Measurements from ENCODE around the gene APOL1. TPM values are rescaled to one million over a fixed set of nuclear protein-coding genes. Genes with fewer than 3 reads are reported as not detected.
A peak's percentile ranks its signal among the peaks of the same experiment; 100 is the strongest.

Gene APOL1
- total and polyA plus RNA-seq, 10 of the 15 experiments (the other 5 are each of a cell fraction or from before 2014, with no cell fraction given), result 9.0 to 42.0 (median 17.6) TPM

DNA sequence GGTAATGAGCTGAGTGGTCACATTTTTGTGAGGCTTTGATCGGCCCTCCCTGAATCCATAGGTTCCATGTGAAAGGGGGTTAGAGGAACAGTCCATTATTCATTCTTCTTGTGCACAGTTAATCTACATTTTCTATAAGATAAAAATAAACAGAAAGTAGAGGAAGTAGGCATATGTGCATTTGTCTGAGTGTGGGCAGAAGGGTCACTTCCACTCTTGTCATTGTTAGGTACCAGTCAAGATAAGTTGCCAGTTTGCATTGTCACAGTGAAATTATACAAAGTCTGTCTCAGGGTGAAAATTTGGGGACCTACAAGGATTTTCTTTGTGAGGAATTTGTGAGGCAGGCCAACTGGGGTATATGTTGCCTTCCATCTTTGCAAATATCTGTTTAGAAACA is 46.7 kb upstream of the APOL1 start:
- in situ Hi-C loops (cut with MboI), result no loop called here
- ChIA-PET CTCF (interaction anchor here (1.5 to 3.1 kb wide), 3 partner anchors 10 to 15 kb away, joined by 6 to 21 read pairs (median 8); no protein-coding TSS in a partner anchor), RAD21 (ENCODE audit: unreplicated experiment) (no interaction called here), POLR2A (no interaction called here), SMC1A (ENCODE audit: uncharacterized antibody, unreplicated experiment) (interaction anchor here (1.2 kb wide), 2 partner anchors 8 to 11 kb away, joined by 3 to 5 read pairs; no protein-coding TSS in a partner anchor)
- peaks cover under 1% of the 10 kb centered on the region for H3K4me1 ChIP-seq (ENCODE audit: control insufficient read depth, insufficient read depth, low read length)
- H3K9me3 ChIP-seq (replicated peaks; ENCODE audit: control insufficient read depth, insufficient read depth, low read length), result peaks cover 2% of the 10 kb centered on the region; the same call in 1 of the 3 replicates
- H3K79me2 ChIP-seq (ENCODE audit: control insufficient read depth, insufficient read depth, low read length), result no peaks in the 10 kb centered on the region
- DNase-seq (ENCODE audit: low read depth, low spot score) (no peak), FAIRE-seq (no peak), ATAC-seq (no peak)
- WGBS (ENCODE audit: insufficient coverage, insufficient replicate concordance, low lambda C conversion rate, missing lambda C conversion rate), result 0% methylated on average over 1 of the region's 1 CpG
- no peak overlapping the region for H3K4me2 ChIP-seq (ENCODE audit: control insufficient read depth, insufficient read depth)
- H2AFZ ChIP-seq (ENCODE audit: control insufficient read depth, low read depth, low read length), result no peak overlapping the region
- H3K27ac ChIP-seq (ENCODE audit: control insufficient read depth, insufficient read depth), result no peak overlapping the region
- intact Hi-C loops (cut with micrococcal nuclease; ENCODE audit: unreplicated experiment), result no loop called here
- no peaks in the 10 kb centered on the region for H3K36me3 ChIP-seq (ENCODE audit: control insufficient read depth in 2 of 2, insufficient read depth in 2 of 2, low read length in 1 of 2)
- no peak overlapping the region for H3K4me3 ChIP-seq
- TF ChIP-seq ASH2L (IDR thresholded peaks at IDR 0.05; ENCODE audit: borderline replicate concordance, low read depth), result no peak
- TF ChIP-seq SPI1 (IDR thresholded peaks at IDR 0.05; ENCODE audit: borderline replicate concordance, insufficient read depth, low read depth, low read length), result peak; percentile 10; the same call in 1 of the 2 replicates
- no peaks in the 10 kb centered on the region for H4K20me1 ChIP-seq (ENCODE audit: control insufficient read depth, insufficient read depth)
- BruUV-seq (replicated peaks), result no TSS peak
- no peak overlapping the region for H3K9ac ChIP-seq (ENCODE audit: control insufficient read depth, insufficient read depth, low read length)
- no peaks in the 10 kb centered on the region for H3K27me3 ChIP-seq (replicated peaks in 1 of 2; ENCODE audit: control insufficient read depth in 2 of 2, insufficient read depth in 2 of 2, low read length in 1 of 2)

DNA sequence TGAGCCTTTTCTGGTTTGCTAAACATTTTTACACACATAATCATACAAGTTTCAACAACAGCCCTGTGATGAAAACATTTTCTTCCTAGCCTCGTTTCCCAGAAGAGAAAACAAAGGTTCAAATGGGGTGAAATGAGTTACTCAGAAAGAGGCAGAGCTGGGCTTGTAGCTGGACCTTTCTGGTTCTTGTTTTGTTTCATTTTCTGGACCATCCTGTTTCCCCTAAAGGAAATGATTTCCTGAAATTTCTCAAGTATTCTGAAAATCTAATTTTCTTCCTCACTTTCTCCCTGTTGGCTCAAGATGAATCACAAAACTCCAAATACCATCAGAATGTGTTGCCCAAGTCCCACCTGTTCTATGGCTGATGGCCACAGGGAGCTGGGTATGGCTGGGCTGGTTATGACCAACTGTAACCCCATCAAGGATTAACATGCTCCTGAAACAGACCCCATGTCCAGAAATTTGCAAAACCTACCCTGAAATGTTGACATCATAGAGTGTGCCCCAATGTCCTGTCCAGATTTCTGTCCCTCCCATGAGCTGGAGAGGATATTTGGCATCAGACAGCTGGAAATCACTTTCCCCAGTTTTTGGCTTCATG is 44.7 kb upstream of the APOL1 start:
- SMC1A ChIA-PET (ENCODE audit: uncharacterized antibody, unreplicated experiment), result interaction anchor here (0.7 to 1.4 kb wide), 4 partner anchors 9 to 50 kb away, joined by 3 read pairs; partner anchors contain the start of gene APOL2
- no peaks in the 10 kb centered on the region for H3K36me3 ChIP-seq (ENCODE audit: control insufficient read depth in 2 of 2, insufficient read depth in 2 of 2, low read length in 1 of 2)
- ATAC-seq (no peak), FAIRE-seq (no peak), DNase-seq (ENCODE audit: low read depth, low spot score) (no peak)
- no peaks in the 10 kb centered on the region for H3K27me3 ChIP-seq (replicated peaks in 1 of 2; ENCODE audit: control insufficient read depth in 2 of 2, insufficient read depth in 2 of 2, low read length in 1 of 2)
- TF ChIP-seq NR2C2 (IDR thresholded peaks at IDR 0.05; ENCODE audit: borderline replicate concordance, control insufficient read depth, insufficient read length, low read depth) (no peak), TBL1XR1 (IDR thresholded peaks at IDR 0.05; ENCODE audit: low read depth, low read length) (no peak), IRF4 (IDR thresholded peaks at IDR 0.05; ENCODE audit: low read depth, low read length) (no peak)
- POLR2A ChIA-PET, result interaction anchor here (0.8 to 1.0 kb wide), 2 partner anchors 43 to 44 kb away, joined by 3 read pairs; no protein-coding TSS in a partner anchor
- peaks cover 4% of the 10 kb centered on the region for H3K4me1 ChIP-seq (ENCODE audit: control insufficient read depth, insufficient read depth, low read length)
- whole genome bisulfite sequencing (ENCODE audit: insufficient coverage, insufficient replicate concordance, low lambda C conversion rate, missing lambda C conversion rate), result 0% methylated on average over 1 of the region's 1 CpG
- intact Hi-C loops (cut with micrococcal nuclease; ENCODE audit: unreplicated experiment), result no loop called here
- CTCF ChIA-PET, result interaction anchor here (0.8 to 3.1 kb wide), 5 partner anchors 9 to 70 kb away, joined by 3 to 21 read pairs (median 4); partner anchors contain the start of gene APOL2
- no TSS peak for BruUV-seq (replicated peaks)
- no peak overlapping the region for H2AFZ ChIP-seq (ENCODE audit: control insufficient read depth, low read depth, low read length)
- H4K20me1 ChIP-seq (ENCODE audit: control insufficient read depth, insufficient read depth), result no peaks in the 10 kb centered on the region
- H3K79me2 ChIP-seq (ENCODE audit: control insufficient read depth, insufficient read depth, low read length), result no peaks in the 10 kb centered on the region
- no peak overlapping the region for H3K27ac ChIP-seq (ENCODE audit: control insufficient read depth, insufficient read depth)
- H3K9me3 ChIP-seq (replicated peaks; ENCODE audit: control insufficient read depth, insufficient read depth, low read length), result peaks cover 2% of the 10 kb centered on the region; the same call in 1 of the 3 replicates
- in situ Hi-C loops (cut with MboI), result no loop called here
- RAD21 ChIA-PET (ENCODE audit: unreplicated experiment), result interaction anchor here (1.0 to 1.4 kb wide), 2 partner anchors 10 to 30 kb away, joined by 4 to 6 read pairs; partner anchors contain the start of gene APOL2
- H3K9ac ChIP-seq (ENCODE audit: control insufficient read depth, insufficient read depth, low read length), result no peak overlapping the region
- H3K4me2 ChIP-seq (ENCODE audit: control insufficient read depth, insufficient read depth), result no peak overlapping the region
- H3K4me3 ChIP-seq, result no peak overlapping the region
